Hematopoietic multipotent progenitor cell treated with erythropoietin and hydrocortisone succinate and interleukin-3 and kit ligand, for 15 days (in vitro differentiated cells): Measurements from ENCODE around the gene CELSR2.
A peak's percentile ranks its signal among the peaks of the same experiment; 100 is the strongest.

Experiments
- DNase-seq: peaks from one replicate; pipeline ENCODE4 v3.0.0-alpha.2; 2015; ENCODE audit warnings: low spot score

Gene CELSR2

GRCh38 chr1:109228167-109228566 is 21.2 kb upstream of the CELSR2 start:
- no peak for DNase-seq

DNA sequence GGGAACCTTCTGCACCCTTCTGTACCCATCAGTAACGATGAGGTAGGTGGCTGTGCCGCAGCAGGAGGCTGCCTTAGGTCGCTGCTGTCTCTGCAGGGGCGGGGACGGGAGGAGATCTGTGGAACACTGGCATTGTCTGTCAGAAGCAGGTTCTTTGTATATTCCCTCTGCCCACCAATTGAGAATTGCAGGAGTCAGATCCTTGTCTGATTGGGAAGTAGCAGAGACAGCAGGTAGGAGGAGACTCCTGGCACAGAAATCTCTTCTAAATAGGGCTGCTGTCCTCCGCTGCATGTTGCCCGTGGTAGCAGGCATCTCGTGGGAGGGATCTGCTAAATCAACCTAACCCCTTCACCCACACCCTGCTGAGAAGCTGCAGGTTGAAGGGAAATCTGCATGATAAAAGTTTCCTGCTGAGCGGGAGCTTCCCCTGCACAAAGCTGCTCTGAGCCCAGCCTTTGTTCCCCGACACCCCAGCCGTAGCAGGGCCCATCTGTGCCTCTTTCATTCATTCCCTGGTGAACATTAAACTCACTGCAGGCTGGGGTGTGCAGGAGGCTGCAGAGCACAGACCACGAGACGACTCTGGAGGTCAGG is 19.7 kb upstream of the CELSR2 start:
- no peak for DNase-seq

DNA sequence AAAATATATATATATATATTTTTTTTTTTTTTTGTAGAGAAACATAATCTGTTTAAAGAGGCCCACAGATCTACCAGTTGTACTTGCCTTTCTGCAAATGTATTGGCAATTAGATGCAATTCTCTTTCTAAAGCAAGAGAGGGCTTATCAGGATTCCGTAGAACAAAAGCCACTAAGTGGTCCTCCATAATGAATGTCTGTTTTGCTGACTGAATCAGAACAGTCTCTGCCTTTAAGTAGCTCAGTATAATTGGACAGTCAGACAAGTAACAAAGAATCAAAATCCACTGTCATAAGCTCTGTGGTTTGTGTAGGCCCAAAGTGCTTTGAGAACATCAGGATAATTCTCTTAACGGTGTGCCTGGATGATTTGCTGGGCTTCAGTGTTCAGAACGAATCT is 18.3 kb upstream of the CELSR2 start:
- DNase-seq, result no peak

DNA sequence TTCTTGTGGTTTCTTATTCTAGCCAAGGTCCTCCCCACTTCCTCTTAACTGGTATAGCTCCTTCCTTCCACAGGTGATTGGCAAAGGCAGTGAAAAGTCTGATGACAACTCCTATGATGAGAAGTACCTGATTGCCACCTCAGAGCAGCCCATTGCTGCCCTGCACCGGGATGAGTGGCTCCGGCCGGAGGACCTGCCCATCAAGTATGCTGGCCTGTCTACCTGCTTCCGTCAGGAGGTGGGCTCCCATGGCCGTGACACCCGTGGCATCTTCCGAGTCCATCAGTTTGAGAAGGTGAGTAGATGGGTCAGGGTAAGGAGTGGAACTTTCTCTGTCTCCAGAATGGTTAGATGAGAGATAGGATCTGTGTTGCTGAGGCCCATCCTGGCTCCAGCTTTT is 14.2 kb upstream of the CELSR2 start:
- no peak for DNase-seq

DNA sequence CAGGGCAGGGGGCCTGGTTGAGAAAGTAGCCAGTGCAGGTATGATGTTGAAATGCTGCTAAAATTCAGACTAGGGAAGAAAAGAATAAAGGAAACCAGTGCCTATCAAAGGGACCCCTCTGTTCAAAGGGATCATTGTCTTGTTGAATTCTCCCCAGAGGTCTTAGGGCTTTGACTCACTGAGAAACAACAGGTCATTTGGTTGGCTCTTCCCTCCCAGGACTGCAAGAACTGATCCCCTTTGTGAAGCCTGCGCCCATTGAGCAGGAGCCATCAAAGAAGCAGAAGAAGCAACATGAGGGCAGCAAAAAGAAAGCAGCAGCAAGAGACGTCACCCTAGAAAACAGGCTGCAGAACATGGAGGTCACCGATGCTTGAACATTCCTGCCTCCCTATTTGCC is 11.8 kb upstream of the CELSR2 start:
- DNase-seq, result no peak

DNA sequence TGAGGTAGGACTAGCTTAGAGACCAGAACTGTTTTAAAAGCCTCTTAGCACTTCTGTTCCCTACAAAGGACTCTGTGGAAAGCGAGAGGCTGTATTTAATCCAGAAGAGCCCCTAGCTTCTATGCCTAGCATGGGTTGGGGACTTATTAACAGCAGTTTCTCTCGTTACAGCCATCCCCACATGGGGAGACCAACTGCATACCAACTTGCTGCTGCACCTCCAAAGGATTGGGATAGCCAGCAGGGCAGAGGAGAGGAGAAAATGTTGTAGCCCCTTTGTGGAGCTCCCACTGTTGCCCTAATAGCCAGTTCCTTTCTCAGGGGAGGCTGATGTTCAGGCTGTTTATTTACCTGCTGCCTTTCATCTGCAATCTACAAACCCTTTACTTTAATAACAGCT is 11.0 kb upstream of the CELSR2 start:
- no peak for DNase-seq

- DNase-seq, result no peak
These were observed 10.3 kb upstream of the CELSR2 start for GRCh38 chr1:109239047-109239408.

GRCh38 chr1:109239409-109240068 is 9.8 kb upstream of the CELSR2 start:
- peak; percentile 31 for DNase-seq

GRCh38 chr1:109240158-109241152 is 8.9 kb upstream of the CELSR2 start:
- DNase-seq, result no peak

DNA sequence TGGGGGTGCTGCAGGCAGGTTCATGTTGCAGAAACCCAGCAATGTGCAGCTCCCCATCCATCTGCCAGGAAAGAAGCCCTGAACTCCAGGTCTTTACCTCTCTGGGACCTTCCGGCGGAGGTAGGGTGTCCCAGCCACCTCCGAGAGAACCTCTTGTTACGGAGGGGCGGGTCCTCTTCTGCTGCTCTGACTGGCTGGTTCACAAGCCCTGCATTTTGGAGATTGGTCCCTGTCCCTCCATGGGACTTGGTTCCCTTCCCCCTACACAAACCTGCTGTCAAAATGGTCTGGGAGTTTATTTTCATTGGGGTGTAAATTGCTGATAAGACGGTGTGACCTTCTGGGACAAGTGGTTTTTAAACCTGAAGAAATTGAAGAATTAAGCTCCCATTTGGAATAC is 8.0 kb upstream of the CELSR2 start:
- no peak for DNase-seq

GRCh38 chr1:109241841-109242345 is 7.4 kb upstream of the CELSR2 start:
- no peak for DNase-seq

DNA sequence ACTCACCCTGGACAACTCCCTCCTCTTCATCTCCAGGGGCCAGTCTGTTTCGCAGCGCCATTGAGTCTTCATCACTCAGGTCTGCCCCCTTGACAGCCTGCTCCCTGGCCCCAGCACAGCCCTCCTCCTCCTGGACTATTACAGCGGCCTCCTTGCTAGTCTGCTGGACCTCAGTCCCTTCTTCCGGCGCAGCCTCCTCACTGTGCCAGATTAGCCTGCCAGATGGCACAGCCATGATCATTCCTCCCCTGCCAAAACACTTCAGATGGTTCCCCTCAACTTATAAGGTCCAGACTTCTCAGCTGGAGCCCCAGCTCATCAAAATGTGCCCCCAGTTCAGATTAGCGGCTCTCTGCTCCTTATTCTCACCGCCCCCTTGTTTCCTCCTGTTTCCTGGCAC is 7.0 kb upstream of the CELSR2 start:
- DNase-seq, result no peak

- DNase-seq, result no peak
These were observed 6.1 kb upstream of the CELSR2 start for GRCh38 chr1:109243221-109243620.

GRCh38 chr1:109243860-109244552 is 5.3 kb upstream of the CELSR2 start:
- no peak for DNase-seq

DNA sequence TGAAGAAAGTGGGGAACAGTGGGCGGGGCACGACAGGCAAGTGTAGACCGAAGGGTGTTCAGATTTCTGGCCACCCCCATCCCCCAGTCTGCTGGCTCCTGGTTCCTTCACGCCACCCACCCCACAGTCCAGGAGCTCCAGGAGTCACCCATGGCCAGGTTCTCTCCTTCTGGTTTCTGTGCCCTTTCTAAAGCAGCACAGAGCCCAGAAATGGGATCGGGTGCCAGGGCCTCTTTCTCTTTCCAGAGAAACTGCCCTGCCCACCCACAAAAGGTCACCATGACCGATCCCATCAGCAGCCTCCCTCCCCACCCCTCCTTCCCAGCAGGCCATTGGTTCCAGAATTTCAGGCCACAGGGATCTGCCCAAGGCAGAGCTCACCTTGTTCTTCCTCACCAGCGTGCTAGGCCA is 3.2 kb upstream of the CELSR2 start:
- no peak for DNase-seq

GRCh38 chr1:109247401-109248365 is 1.7 kb upstream of the CELSR2 start:
- no peak for DNase-seq

- no peak for DNase-seq
These were observed 919 bp upstream of the CELSR2 start for GRCh38 chr1:109248444-109248796.

DNA sequence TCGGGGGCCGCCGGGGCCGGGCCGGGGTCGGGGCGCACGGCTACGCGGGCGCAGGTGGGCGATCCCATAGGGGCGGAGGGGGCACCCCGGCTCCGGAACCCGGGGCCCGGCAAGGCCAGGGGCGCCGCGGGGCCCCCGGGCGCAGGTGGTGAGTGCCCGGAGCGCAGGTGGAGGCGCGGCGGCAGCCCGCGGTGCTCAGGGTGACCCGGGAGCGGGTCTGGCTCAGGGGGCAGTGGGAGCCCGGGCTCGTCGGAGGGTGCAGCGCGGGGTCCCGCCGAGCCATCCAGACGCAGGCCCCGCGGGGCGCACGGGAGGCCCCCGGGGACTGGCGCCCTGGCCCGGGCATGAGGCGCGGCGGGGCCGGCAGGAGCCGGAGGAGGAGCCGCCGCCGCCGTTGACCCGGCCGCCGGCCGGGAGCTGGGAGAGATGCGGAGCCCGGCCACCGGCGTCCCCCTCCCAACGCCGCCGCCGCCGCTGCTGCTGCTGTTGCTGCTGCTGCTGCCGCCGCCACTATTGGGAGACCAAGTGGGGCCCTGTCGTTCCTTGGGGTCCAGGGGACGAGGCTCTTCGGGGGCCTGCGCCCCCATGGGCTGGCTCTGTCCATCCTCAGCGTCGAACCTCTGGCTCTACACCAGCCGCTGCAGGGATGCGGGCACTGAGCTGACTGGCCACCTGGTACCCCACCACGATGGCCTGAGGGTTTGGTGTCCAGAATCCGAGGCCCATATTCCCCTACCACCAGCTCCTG is 489 bp downstream of the CELSR2 start:
- no peak for DNase-seq

- DNase-seq, result no peak
These were observed 1.3 kb downstream of the CELSR2 start for GRCh38 chr1:109250454-109251276.
